ENCODE data around the gene RPS6KA4.
A peak's percentile ranks its signal among the peaks of the same experiment; 100 is the strongest.

RPS6KA4 gene

GRCh38 chr11:64348383-64349024 is 10.5 kb upstream of the RPS6KA4 start:
- DNase-seq (ENCODE audit: low spot score), result no peak

- DNase-seq (ENCODE audit: low spot score), result no peak
Measured at GRCh38 chr11:64349025-64349387, 10.0 kb upstream of the RPS6KA4 start.

GRCh38 chr11:64349404-64349803 is 9.6 kb upstream of the RPS6KA4 start:
- DNase-seq (ENCODE audit: low spot score), result no peak

- DNase-seq (ENCODE audit: low spot score), result no peak
Measured at GRCh38 chr11:64351136-64351631, 7.8 kb upstream of the RPS6KA4 start.

- no peak for DNase-seq (ENCODE audit: low spot score)
Measured at GRCh38 chr11:64352099-64352994, 6.6 kb upstream of the RPS6KA4 start.

GRCh38 chr11:64352995-64353714 is 5.8 kb upstream of the RPS6KA4 start:
- no peak for DNase-seq (ENCODE audit: low spot score)

- DNase-seq (ENCODE audit: low spot score), result no peak
Measured at GRCh38 chr11:64353715-64354506, 5.1 kb upstream of the RPS6KA4 start.

- peak; percentile 80 for DNase-seq (ENCODE audit: low spot score)
Measured at GRCh38 chr11:64355078-64355940, 3.7 kb upstream of the RPS6KA4 start.

GRCh38 chr11:64356498-64357411 is 2.2 kb upstream of the RPS6KA4 start:
- DNase-seq (ENCODE audit: low spot score), result peak; percentile 45

- DNase-seq (ENCODE audit: low spot score), result no peak
Measured at GRCh38 chr11:64357446-64357845, 1.5 kb upstream of the RPS6KA4 start.

GRCh38 chr11:64357904-64358535 is 942 bp upstream of the RPS6KA4 start:
- DNase-seq (ENCODE audit: low spot score), result peak; percentile 65

- no peak for DNase-seq (ENCODE audit: low spot score)
Measured at GRCh38 chr11:64358536-64358906, 441 bp upstream of the RPS6KA4 start.

GRCh38 chr11:64359712-64360445 is 917 bp downstream of the RPS6KA4 start:
- DNase-seq (ENCODE audit: low spot score), result no peak

- DNase-seq (ENCODE audit: low spot score), result no peak
Measured at GRCh38 chr11:64360448-64360921, 1.5 kb downstream of the RPS6KA4 start.

GRCh38 chr11:64361659-64362058 is 2.7 kb downstream of the RPS6KA4 start:
- no peak for DNase-seq (ENCODE audit: low spot score)

GRCh38 chr11:64362339-64362738 is 3.4 kb downstream of the RPS6KA4 start:
- no peak for DNase-seq (ENCODE audit: low spot score)

- DNase-seq (ENCODE audit: low spot score), result no peak
Measured at GRCh38 chr11:64364435-64364834, 5.5 kb downstream of the RPS6KA4 start.

- DNase-seq (ENCODE audit: low spot score), result no peak
Measured at GRCh38 chr11:64364911-64365310, 5.9 kb downstream of the RPS6KA4 start.

All from hematopoietic multipotent progenitor cell treated with erythropoietin and hydrocortisone succinate and interleukin-3 and kit ligand, for 17 days (in vitro differentiated cells).